Inflammatory macrophage treated with lipopolysaccharide for 1 hour (primary cell): ENCODE results near the gene BPIFB2.
"Not testable (repeated sequence)": the region's sequence is repeated elsewhere in the genome, so short reads cannot be mapped to it uniquely, and the experiment has no call there.

Source experiments
- DNase-seq, 2 donors: peaks; one replicate each; pipeline ENCODE4 v3.0.0-alpha.2; 2020 to 2022

Gene BPIFB2, protein sequence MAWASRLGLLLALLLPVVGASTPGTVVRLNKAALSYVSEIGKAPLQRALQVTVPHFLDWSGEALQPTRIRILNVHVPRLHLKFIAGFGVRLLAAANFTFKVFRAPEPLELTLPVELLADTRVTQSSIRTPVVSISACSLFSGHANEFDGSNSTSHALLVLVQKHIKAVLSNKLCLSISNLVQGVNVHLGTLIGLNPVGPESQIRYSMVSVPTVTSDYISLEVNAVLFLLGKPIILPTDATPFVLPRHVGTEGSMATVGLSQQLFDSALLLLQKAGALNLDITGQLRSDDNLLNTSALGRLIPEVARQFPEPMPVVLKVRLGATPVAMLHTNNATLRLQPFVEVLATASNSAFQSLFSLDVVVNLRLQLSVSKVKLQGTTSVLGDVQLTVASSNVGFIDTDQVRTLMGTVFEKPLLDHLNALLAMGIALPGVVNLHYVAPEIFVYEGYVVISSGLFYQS

DNA sequence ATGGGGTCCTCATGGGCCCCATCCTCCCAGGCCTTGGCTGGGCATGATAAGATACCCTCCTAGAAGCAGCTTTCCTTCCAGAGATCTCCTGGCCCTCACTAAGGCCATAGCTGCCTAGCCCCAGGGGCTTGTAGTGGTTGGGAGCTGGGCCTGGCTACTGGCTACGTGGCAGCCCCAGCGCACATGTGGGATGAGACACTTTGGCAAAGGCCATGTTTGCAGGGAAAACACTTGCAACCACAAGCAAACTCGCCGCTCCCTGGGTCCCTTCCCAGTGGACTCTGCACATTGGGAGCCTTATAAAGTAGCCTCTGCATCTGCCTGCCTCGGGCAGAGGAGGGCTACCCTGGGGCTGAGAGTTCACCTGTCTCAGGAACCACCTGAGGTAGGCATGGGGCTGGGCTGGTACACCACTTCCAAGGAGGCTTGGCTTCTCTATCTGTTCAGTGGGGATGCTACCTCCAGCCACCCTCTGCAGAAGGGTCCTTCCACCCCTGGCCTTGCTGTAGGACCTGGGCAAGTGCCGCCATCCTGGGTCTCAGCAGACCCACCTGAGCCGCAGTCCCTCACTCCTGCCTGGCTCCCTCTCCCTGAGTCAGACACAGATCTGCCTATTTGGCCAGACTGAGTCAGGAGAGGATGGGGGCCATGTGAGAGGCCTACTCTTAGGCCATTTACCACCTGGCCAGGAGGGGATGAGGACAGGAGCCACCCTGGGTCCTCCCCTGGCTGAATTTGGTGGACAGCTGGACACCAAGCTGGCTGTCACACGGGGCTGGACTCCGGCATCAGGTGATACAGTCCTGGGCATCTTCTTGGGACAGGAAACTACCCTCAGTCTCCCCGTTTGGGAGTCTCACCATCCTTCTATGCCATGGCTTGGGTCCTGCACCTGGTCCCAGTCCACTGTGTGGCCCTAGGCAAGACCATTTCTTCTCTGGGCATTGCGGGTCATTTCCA is at the start of gene BPIFB2:
Gene BPIFB2 (plus strand): TSS at position 329 of the 960 bp plus-strand sequence. CDS start 871 bp downstream, outside the sequence.
- DNase-seq, result no peak

DNA sequence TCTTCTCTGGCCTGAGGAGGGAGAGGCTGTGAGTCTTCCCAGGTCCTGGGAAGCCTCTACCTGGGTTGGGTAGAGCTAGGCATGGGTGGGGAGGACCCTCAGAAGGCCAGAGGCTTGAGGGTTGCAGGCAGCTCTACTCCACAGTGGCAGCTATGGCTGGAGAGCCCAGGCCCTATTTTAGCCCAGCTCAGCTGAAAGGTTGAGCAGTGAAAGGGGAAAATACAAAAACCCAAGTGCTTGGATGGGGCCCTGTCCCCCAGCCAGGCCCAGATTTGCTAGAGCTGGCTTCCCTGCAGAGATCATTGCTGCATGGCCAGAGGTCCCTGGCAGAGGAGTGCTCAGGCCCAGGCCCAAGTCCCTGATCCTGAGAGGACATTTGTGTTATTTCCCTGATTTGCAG is 48.9 kb upstream of the BPIFB2 start:
- DNase-seq, result no peak

DNA sequence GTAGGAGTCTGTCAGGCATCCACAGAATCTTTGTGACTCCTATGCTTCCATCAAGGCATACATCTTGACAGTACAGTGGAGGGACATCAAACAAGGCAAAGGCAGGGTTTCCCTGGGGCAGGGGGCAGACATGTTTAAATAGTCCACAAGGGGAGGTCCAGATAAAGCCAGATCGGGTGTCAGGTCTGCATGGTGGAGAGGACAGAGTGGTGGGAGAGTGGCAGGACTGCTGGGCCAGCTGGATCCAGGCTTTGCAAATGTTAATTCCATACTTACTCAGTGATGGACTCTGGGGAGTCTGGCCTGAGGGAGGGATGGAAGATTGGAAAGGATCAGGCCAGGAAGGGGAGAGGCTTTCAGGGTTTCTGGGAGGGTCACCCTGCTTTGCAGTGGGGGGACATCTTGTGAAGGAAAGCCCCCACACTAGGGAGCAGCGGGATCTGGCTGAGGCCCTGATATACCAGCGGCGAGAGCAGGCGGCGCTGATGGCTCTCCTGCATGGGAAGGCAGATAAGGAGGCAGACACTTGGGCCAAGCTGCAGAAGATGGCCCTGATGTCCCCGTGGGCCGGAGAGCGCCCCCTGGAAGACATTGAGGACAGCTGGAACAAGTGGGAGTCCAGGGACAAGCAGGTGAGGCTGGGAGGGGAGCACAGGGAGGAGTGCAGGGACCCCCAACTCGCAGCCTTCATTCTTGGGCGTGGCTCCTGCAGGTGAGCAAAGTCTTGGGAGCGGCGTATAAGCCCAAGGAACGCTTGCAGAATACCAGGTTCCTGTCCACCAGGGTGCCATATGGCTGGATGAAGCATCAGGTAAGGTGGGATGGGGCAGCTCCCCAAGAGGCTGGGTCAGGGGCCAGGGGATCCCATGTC is 47.9 kb upstream of the BPIFB2 start:
- DNase-seq, result no peak

DNA sequence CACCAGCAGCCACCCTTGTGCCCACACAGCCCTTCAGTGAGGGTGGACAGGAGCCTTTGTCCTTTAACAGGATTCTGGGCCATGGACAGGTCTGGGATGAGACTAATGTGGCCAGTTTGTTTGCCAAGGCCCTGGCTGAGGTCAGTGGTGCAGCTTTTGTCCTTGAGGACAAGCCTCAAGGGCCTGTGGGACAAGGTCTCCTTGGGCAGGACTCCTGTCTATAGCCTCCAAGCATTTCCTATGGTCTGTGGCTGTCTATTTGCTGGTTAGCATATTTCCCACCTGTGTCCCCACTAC is 47.3 kb upstream of the BPIFB2 start:
- no peak for DNase-seq

DNA sequence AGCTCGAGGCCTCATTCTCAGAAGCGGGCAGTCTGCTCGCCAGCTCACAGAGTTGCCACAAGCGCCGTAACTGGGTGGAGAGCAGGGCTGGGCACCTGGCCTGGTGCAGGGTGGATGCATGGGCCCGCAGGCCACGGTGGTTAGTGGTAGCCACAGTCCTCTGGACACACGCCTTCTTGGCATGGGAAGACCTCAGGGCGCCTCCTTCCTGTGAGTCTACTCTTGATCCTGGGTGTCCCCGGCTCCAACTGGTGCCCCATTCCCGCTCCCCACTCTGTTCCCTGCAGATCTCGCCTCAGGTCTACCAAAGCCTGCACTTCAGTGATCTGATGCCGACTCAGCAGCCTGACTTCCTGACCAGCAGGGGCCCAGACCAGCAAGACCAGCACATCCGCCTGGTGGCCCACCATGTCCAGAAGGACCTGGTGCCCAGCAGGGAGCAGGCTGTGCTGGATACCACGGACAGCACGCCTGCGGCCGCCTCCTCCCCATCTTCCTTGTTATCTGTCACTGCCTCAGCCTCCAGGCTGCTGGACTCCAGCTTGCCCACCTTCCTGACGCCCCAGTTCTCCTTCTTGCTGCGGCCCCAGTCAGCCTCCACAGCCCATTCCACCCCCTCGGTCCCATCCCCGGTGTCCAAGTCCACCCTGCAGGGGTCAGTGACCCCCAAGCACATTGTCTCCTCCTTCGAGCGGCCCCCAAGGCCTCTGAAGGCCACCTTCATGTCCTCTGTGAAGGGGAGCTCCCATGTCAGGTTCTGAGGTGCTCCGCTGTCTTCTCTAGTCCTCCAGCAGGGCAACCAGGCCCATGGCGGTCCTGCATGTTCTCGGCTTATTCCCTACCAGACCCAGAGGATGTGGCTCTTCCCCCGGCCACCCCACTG is 46.4 kb upstream of the BPIFB2 start:
- DNase-seq, result no peak

DNA sequence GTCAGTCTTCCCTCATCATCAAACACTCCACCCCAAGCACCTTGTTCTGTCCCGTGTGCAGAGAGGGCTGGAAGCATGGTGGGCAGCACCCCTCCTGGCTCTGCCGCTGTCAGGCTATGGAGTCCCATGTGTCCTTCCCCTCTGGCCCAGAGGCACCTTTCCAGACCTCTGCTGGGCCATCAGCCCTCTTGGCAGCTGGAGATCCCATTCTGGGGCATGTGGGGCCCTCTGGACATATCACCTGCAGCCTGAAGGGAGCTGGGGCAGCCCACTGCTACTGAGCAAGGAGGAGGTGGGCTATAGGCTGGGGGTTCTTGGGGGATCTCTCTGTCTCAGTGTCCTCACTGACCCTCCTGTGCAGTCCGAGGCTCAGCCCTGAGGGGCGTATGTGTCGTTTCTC is 45.5 kb upstream of the BPIFB2 start:
- DNase-seq, result no peak

DNA sequence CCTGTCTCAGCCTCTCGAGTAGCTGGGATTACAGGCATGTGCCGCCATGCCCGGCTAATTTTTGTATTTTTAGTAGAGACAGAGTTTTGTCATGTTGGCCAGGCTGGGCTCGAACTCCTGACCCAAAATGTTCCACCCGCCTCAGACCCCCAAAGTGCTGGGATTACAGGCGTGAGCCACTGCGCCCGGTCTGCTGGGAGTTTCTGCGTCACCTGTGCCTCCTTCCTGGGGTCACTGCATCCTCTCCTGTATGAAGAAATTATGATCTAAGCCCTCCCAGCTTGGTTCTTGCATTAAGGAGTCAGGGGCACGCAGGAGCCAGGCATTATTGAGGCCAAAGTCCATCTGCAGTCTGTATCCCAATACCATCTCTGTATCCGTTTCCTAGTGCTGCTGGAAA is 44.9 kb upstream of the BPIFB2 start:
- DNase-seq, result not testable (repeated sequence)

DNA sequence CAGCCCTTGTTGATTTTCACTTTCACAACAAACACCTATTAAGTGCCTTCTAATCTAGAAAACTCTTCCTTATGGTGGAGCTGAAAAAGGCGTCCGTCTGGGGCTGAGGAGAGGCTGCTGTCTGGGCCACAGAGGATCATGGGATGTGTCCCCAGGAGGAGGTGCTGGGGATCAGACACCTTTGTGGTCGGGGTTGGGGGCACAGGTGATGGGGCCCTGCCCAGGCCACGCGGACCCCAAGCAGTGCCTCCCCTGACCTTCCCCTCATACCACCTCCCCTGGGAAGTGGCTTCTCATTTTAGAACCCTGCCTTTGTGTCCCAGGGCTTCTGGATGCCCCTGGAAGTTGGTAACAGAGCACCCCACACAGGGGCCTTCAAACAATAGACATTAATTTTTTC is 44.3 kb upstream of the BPIFB2 start:
- DNase-seq, result no peak

DNA sequence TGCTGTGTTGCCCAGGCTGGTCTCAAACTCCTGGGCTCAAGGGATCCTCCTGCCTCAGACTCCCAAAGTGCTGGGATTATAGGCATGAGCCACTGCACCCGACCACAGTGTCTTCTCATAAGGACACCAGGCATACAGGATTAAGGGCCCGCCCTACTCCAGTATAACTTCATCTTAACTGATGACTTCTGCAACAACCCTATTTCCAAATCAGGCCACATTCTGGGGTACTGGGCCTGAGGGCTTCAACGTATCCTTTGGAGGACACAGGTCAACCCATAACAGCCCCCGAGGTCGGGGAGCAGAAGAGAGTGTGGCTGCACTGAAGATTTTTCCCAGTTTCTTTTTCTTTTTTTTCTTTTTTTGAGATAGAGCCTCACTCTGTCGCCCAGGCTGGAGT is 42.9 kb upstream of the BPIFB2 start:
- DNase-seq, result no peak

DNA sequence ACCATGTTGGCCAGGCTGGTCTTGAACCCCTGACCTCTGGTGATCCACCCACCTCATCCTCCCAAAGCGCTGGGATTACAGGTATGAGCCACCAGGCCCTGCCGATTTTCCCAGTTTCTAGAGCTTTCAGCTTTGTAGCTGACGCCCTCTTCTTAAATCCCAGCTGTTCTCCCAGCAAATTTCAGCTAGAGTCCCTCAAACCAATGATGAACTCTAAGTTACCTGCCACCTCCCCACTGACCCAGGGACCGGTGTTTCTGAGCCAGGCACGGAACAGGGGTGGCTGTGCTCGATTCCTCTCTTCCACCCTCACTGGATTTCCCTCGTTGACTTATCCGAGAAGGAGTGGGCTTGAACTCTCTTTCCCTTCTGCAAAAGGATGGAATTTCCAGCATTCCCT is 42.4 kb upstream of the BPIFB2 start:
- no peak for DNase-seq

DNA sequence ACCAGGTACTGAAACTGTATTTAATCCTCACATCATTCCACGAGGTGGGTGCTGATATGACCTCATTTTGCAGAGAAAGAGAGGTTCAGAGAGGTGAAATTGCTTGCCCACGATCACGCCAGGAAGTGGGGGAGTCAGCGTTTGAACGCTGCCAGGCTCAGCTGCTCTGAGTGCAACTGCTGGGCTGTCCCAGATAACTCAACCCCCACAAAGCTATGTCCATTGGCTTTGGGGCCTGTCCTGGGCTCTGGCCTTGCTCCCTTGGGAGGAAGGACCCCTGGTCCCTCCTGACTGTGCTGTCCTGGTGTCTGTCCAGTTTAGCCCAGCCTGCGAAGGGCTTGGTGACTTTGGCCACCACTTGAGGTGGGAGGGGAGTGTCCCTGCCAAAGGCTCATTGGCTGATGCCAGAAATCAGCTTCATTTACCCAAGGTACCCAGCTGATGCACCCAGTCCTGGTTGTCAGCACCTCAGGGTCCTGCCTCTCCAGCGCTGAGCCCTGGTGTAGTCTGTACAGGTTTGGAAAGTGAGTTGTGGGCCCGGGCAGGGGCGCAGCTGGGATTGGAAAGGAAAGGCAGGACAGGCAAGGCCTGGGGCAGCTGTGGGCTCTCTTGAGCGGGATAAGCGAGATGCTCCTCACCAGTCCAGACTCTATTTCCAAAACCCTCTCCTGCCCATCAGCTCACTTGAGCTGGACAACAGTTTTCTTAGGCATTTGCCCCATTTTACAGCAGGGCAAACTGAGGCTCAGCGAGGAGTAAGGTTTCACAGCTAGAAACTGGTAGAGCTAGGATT is 41.7 kb upstream of the BPIFB2 start:
- DNase-seq, result no peak

DNA sequence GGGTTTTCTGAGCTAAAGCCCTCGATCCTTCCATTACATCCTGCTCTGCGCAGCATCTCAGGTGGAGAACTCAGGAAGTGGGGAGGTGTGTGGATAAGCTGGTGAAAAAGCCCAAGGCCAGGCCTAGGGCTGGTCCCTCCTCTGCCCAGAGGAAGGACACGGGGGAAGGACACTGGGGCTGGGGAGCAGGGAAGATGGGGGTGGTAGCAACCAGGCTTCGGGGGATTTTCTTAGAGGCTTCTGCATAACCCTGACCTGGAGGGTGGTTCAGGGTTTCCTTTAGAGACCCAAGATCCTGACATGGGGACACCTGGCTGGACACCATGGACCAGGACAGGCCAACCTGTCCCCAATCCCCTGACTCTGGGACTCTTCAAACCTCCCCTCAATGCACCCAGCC is 41.1 kb upstream of the BPIFB2 start:
- DNase-seq, result no peak

DNA sequence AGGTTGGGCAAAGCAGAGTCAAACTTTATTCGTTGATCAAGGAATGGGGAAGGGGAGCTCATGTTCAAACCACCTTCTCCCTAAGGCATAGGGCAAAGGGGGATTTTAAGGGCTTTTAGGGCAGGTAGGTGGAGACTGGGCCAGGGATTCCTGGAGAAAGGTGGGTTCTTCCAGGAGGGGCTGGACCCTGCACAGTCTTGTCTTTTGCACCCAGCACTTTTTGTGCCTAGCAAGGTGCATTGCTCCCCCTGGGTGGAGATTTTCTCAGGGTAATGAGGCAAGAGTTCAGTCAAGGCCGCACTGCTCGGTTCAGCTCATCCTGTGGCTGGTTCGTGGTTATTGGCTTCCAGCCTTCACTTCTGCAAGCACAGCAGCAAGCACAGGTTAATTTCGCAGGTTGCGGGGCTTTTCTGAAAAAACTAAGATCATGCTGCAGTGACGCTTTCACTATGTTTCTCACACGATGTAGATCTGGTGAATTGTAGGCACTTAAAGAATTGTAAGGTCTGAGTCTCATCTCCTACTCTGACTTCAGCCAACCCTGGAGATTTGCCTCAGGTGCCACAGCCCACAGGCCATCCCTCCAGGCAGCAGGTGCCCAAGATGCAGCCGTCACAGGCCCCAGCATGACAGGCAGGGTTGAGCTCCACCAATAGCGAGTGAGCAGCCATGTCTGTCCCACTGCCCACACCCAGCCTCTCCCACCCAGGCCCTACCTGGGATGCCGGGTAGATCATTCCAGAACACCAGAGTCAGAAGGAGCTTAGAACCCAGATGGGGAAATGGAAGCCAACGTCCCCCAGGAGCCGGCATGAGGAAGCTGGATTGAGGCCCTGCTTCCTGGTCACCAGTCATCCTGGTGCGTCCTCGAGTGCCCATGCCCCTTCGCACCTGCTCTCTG is 40.4 kb upstream of the BPIFB2 start:
- DNase-seq, result no peak

DNA sequence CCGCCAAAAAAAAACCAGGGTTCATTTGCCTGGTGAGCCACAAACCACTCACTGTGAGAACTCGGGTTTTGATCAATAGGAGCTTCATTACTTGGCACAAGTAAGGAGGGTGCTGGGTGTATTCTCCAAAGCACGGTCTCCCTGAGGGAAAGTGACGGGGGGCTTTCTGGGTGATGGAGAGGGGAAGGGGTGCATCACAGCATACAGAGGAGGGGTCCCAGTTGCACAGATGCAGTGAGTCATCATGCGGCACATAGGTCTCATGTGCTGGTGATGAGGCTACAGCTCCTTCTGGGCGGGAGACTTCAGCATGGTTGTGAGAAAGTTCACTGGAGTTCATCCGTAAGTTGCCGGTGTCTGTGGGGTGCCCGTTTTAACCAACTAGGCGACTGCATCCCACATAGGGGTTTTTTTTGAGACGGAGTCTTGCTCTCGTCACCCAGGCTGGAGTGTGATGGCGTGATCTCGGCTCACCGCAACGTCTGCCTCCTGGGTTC is 39.5 kb upstream of the BPIFB2 start:
- no peak for DNase-seq

DNA sequence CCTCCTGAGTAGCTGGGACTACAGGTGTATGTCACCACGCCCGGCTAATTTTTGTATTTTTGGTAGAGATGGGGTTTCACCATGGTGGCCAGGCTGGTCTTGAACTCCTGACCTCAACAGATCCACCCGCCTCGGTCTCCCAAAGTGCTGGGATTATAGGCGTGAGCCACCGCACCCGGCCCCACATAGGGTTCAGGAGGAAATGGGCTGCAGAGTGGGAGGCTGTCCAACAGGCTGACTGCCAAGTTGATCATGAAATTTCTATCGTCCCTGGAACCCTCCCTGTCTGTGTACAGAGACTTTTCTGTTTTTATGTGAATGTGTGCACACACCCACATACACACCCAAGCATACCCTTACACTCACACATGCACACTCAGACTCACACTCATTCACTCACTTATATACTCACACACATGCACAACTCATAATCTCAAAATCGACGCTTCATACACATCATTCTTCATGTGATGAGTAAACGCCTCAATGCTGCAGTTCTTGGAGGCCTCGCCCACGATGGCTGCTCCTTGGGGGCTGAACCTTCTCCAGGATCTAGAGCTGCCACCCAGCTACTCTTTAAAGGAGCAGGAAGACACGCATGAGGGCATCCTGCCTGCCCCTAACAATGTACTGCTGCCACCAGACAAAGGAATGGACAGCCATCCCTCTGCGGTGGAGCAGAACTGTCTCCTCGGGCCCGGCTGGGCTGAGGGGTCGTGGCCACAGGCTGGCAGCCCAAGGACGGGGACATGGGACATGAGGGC is 38.8 kb upstream of the BPIFB2 start:
- DNase-seq, result no peak

DNA sequence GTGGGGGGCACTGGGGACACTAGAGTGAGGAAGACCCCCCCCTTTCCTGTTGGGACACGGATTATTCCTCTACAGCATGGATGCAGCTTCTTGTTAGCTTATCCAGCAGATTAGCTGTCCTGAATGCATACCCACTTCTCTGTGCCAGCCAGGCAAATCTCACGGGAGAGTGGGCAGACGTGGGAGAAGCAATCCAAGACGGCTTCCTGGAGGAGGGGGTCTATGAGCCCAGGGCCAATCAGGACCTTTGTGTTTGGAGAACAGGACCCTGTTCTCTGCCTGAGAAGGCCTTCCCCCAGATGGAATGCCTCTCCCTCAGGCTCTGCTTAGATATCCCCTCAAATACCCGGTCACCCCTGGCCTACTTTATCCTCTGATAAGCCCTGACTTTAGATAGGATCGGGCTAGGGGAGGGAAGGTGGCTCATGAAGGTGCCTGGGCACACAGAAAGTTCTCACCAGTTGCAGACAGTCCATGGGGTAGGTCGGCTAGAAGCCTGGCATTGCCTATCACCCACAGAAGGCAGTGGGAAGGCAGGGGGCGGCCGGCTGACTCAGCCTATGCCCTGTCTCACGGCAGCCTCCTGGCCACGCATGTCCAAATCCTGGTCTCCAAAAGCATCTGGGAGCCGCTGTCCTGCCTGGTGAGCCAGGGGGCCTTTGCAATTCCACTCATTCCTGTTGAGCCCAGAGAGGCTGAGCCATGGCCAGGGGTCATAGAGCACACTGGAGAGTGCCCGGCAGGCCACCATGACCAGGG is 38.0 kb upstream of the BPIFB2 start:
- no peak for DNase-seq

DNA sequence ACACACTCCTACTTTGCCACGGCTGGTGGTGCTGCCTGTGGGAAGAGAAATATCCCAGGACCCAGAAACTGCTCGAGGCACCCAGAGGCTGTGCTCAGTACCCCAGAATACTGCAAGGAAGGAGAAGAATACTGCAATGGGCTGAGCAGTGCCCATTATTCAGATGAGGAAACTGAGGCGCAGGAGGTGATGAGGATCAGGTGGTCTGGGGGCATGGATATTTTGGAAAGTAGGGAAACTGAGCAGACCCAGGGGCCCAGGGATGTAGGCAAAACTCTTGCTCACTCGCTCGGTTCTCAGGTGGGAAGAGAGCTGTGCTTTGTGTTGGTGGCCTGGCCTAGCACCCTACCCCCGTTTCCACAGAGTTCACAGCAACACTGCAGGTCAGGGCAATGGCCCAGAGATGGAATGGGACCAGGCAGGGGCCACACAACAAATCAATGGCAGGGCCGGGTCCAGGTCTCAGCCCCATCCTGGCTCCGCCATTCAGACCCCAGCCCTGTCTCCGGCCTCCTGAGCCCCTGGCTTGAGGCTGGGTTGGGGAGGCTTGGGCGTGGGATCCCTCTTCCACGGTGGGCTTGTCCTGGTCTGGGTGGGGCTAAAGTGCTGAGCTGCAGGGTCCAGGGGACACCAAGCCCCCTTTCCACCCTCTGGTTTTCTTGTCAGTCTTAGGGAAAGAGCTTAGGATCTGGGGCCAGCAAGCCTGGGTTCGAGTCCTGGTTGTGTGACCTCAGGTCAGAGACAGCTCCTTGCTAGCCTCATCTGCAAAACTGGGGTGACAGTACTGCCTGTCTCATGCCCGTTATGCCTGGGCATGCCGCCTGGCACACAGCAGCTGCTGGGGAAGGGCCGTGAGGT is 37.2 kb upstream of the BPIFB2 start:
- no peak for DNase-seq
